ENCODE measurements around the gene CNTNAP2. TPM values are rescaled to one million over a fixed set of nuclear protein-coding genes. Genes with fewer than 3 reads are reported as not detected.

CNTNAP2 gene
- total and polyA plus RNA-seq, 8 donors = 0.09 to 1.1 (median 0.38) TPM

GRCh38 chr7:148110097-148110868 lies 1993.7 kb downstream of the CNTNAP2 start:
- TF ChIP-seq CTCF (IDR thresholded peaks at IDR 0.05) = no peak
- ATAC-seq (peak in 3 of 4 donors; percentile 64 to 78 (median 69)), FAIRE-seq (no peak)

GRCh38 chr7:148114804-148115203 lies 1998.2 kb downstream of the CNTNAP2 start:
- no peak for FAIRE-seq
- H3K4me1 ChIP-seq = no peaks in the 10 kb centered on the region
- WGBS, 2 donors = 73 to 77% methylated on average over 3 of the region's 3 CpGs
- no peaks in the 10 kb centered on the region for H3K36me3 ChIP-seq
- H3K9me3 ChIP-seq = no peaks in the 10 kb centered on the region
- H3K4me3 ChIP-seq = no peak overlapping the region
- no peak for ATAC-seq
- no peak overlapping the region for H3K27ac ChIP-seq
- TF ChIP-seq CTCF (IDR thresholded peaks at IDR 0.05) = no peak
- DNase-seq = no peak
- H3K27me3 ChIP-seq = no peaks in the 10 kb centered on the region
- intact Hi-C loops (cut with DNase I) = no loop called here

More at GRCh38 chr7:148110097-148110868, 1993.7 kb downstream of the CNTNAP2 start:
- no peaks in the 10 kb centered on the region for H3K9me3 ChIP-seq
- intact Hi-C loops (cut with DNase I) = no loop called here
- peak in 1 of 6 donors; percentile 16 for DNase-seq
- H3K27ac ChIP-seq = no peak overlapping the region
- H3K4me3 ChIP-seq = no peak overlapping the region
- H3K4me1 ChIP-seq = no peaks in the 10 kb centered on the region
- 67 to 73% methylated on average over 13 of the region's 13 CpGs for WGBS, 2 donors
- H3K36me3 ChIP-seq = no peaks in the 10 kb centered on the region
- H3K27me3 ChIP-seq = peaks cover 0 to 4% (median 0%) of the 10 kb centered on the region in 4 donors

- TF ChIP-seq CTCF (IDR thresholded peaks at IDR 0.05) = no peak
- intact Hi-C loops (cut with DNase I) = no loop called here
- Histone ChIP-seq H3K27me3 (no peaks in the 10 kb centered on the region), H3K27ac (no peak overlapping the region), H3K4me1 (no peaks in the 10 kb centered on the region), H3K4me3 (no peak overlapping the region), H3K9me3 (no peaks in the 10 kb centered on the region), H3K36me3 (no peaks in the 10 kb centered on the region)
- no peak for FAIRE-seq
- 68 to 86% methylated on average over 5 of the region's 5 CpGs for WGBS, 2 donors
- ATAC-seq = no peak
- DNase-seq = no peak
Measured at GRCh38 chr7:148115308-148115707, 1998.7 kb downstream of the CNTNAP2 start.

GRCh38 chr7:148116195-148116594 lies 1999.6 kb downstream of the CNTNAP2 start:
- intact Hi-C loops (cut with DNase I) = no loop called here
- TF ChIP-seq CTCF (IDR thresholded peaks at IDR 0.05) = no peak

GRCh38 chr7:148116829-148117403 lies 2000.3 kb downstream of the CNTNAP2 start:
- intact Hi-C loops (cut with DNase I) = no loop called here
- TF ChIP-seq CTCF (IDR thresholded peaks at IDR 0.05) = no peak
- H3K36me3 ChIP-seq = no peaks in the 10 kb centered on the region
- 65 to 69% methylated on average over 4 of the region's 4 CpGs for whole genome bisulfite sequencing, 2 donors
- H3K9me3 ChIP-seq = no peaks in the 10 kb centered on the region
- H3K27me3 ChIP-seq = no peaks in the 10 kb centered on the region
- no peak for FAIRE-seq
- ATAC-seq = no peak
- no peak overlapping the region for H3K4me3 ChIP-seq
- H3K27ac ChIP-seq = no peak overlapping the region
- no peaks in the 10 kb centered on the region for H3K4me1 ChIP-seq
- DNase-seq = no peak

More at GRCh38 chr7:148116195-148116594, 1999.6 kb downstream of the CNTNAP2 start:
- Histone ChIP-seq H3K4me3 (no peak overlapping the region), H3K9me3 (no peaks in the 10 kb centered on the region), H3K27ac (no peak overlapping the region), H3K27me3 (no peaks in the 10 kb centered on the region), H3K36me3 (no peaks in the 10 kb centered on the region), H3K4me1 (no peaks in the 10 kb centered on the region)
- 35 to 39% methylated on average over 5 of the region's 5 CpGs for WGBS, 2 donors
- FAIRE-seq (no peak), ATAC-seq (no peak), DNase-seq (no peak)
